Astrocyte (in vitro differentiated cells and primary cell): ENCODE measurements around the gene HOXA10. TPM values are rescaled to one million over a fixed set of nuclear protein-coding genes. Genes with fewer than 3 reads are reported as not detected.

Source experiments
- DNase-seq: peaks from one replicate; pipeline ENCODE4 v3.0.0-alpha.2; 2010; ENCODE audit warnings: low read depth
- FAIRE-seq: peaks from 2 replicates; lab custom pipeline; 2011; peaks lifted over from hg19 to GRCh38; lab: Jason Lieb, UNC
- H2AFZ ChIP-seq: 2 replicates; pipeline ENCODE4 v1.6.0; 2012; ENCODE audit warnings: low read depth, low read length, inconsistent platforms
- H3K27ac ChIP-seq: 2 replicates; pipeline ENCODE4 v1.5.1; 2011; ENCODE audit warnings: low read depth, low read length, inconsistent platforms
- H3K27me3 ChIP-seq: 2 replicates; pipeline ENCODE4 v1.6.0; 2011; ENCODE audit warnings: low read length, inconsistent platforms; ENCODE audit not compliant: insufficient read depth
- H3K36me3 ChIP-seq: 2 replicates; pipeline ENCODE4 v1.5.1; 2011; ENCODE audit warnings: low read length, inconsistent platforms; ENCODE audit not compliant: insufficient read depth
- H3K4me1 ChIP-seq: 2 replicates; pipeline ENCODE4 v1.5.1; 2011; ENCODE audit warnings: low read length, inconsistent platforms; ENCODE audit not compliant: insufficient read depth
- H3K4me2 ChIP-seq: 2 replicates; pipeline ENCODE4 v1.6.0; 2012; ENCODE audit warnings: low read length, inconsistent platforms
- H3K4me3 ChIP-seq: 2 replicates; pipeline ENCODE4 v1.5.1; 2011; ENCODE audit warnings: low read depth, mild to moderate bottlenecking, low read length, inconsistent platforms; ENCODE audit not compliant: insufficient read depth
- H3K79me2 ChIP-seq: 2 replicates; pipeline ENCODE4 v1.6.0; 2012; ENCODE audit warnings: mild to moderate bottlenecking, low read length, inconsistent platforms; ENCODE audit not compliant: insufficient read depth
- H3K9ac ChIP-seq: 2 replicates; pipeline ENCODE4 v1.6.0; 2012; ENCODE audit warnings: mild to moderate bottlenecking, low read length, inconsistent platforms
- H3K9me3 ChIP-seq: 2 replicates; pipeline ENCODE4 v1.5.1; 2012; ENCODE audit warnings: low read depth, mild to moderate bottlenecking, low read length, inconsistent platforms; ENCODE audit not compliant: insufficient read depth
- H4K20me1 ChIP-seq: 2 replicates; pipeline ENCODE4 v1.6.0; 2012; ENCODE audit warnings: low read length, inconsistent platforms; ENCODE audit not compliant: insufficient read depth
- H3K27ac Mint-ChIP-seq: one replicate; pipeline ENCODE4 v1.8.0; 2021; ENCODE audit warnings: mild to moderate bottlenecking, mixed read lengths; ENCODE audit not compliant: unreplicated experiment
- H3K27me3 Mint-ChIP-seq: one replicate; pipeline ENCODE4 v1.8.0; 2021; ENCODE audit warnings: low read depth, mixed read lengths; ENCODE audit not compliant: unreplicated experiment
- H3K36me3 Mint-ChIP-seq: one replicate; pipeline ENCODE4 v1.8.0; 2021; ENCODE audit warnings: low read depth, mixed read lengths; ENCODE audit not compliant: unreplicated experiment
- H3K4me1 Mint-ChIP-seq: one replicate; pipeline ENCODE4 v1.8.0; 2021; ENCODE audit warnings: low read depth, mixed read lengths; ENCODE audit not compliant: unreplicated experiment
- H3K4me3 Mint-ChIP-seq: one replicate; pipeline ENCODE4 v1.8.0; 2021; ENCODE audit warnings: mild to moderate bottlenecking, moderate library complexity, mixed read lengths; ENCODE audit not compliant: unreplicated experiment
- H3K9me3 Mint-ChIP-seq: one replicate; pipeline ENCODE4 v1.8.0; 2021; ENCODE audit warnings: mild to moderate bottlenecking, mixed read lengths; ENCODE audit not compliant: unreplicated experiment
- CTCF ChIP-seq: IDR thresholded peaks from 2 replicates; pipeline ENCODE4 v1.5.1; 2011; ENCODE audit warnings: low read depth, mild to moderate bottlenecking, inconsistent platforms, low read length, moderate library complexity; ENCODE audit not compliant: insufficient read depth
- EZH2 ChIP-seq: IDR thresholded peaks from 2 replicates; pipeline ENCODE4 v1.6.1; 2012; ENCODE audit warnings: mild to moderate bottlenecking, low read length, inconsistent platforms; ENCODE audit not compliant: insufficient read depth
- total RNA-seq: library from RNA; stranded (reverse); gene quantifications from 2 replicates; pipeline ENCODE4 v1.2.1, GENCODE V29; 2021

The HOXA10 gene
- total RNA-seq, 1 donor from 2014 or later = not detected

- Histone ChIP-seq H3K4me3 (peak overlapping the region; percentile 61), H3K27ac (no peak overlapping the region), H3K27me3 (peaks cover 99% of the 10 kb centered on the region), H2AFZ (no peak overlapping the region), H3K36me3 (no peaks in the 10 kb centered on the region), H3K4me1 (no peaks in the 10 kb centered on the region), H3K4me2 (peak overlapping the region; percentile 80), H3K9ac (peak overlapping the region; percentile 63), H3K79me2 (no peaks in the 10 kb centered on the region), H4K20me1 (peaks cover 2% of the 10 kb centered on the region), H3K9me3 (peaks cover 9% of the 10 kb centered on the region)
- Mint-ChIP-seq H3K4me1 (no peaks in the 10 kb centered on the region), H3K9me3 (peaks cover 45% of the 10 kb centered on the region), H3K36me3 (peaks cover 3% of the 10 kb centered on the region), H3K4me3 (no peak overlapping the region), H3K27ac (no peak overlapping the region), H3K27me3 (peaks cover 88% of the 10 kb centered on the region)
- TF ChIP-seq EZH2 (peak; percentile 63), CTCF (no peak)
- no peak for DNase-seq
- FAIRE-seq = no peak
Observed at GRCh38 chr7:27141923-27142579, 32.1 kb downstream of the HOXA10 start.

- DNase-seq (no peak), FAIRE-seq (no peak)
- Histone ChIP-seq H3K79me2 (no peaks in the 10 kb centered on the region), H3K4me2 (peak overlapping the region; percentile 80), H3K36me3 (no peaks in the 10 kb centered on the region), H3K4me1 (no peaks in the 10 kb centered on the region), H3K27me3 (peaks cover 99% of the 10 kb centered on the region), H3K4me3 (no peak overlapping the region), H3K9ac (no peak overlapping the region), H3K9me3 (peaks cover 6% of the 10 kb centered on the region), H4K20me1 (peaks cover 2% of the 10 kb centered on the region), H2AFZ (no peak overlapping the region), H3K27ac (no peak overlapping the region)
- Mint-ChIP-seq H3K27me3 (peaks cover 88% of the 10 kb centered on the region), H3K27ac (peak overlapping the region; percentile 2), H3K4me1 (no peaks in the 10 kb centered on the region), H3K36me3 (peaks cover 3% of the 10 kb centered on the region), H3K9me3 (peaks cover 38% of the 10 kb centered on the region), H3K4me3 (no peak overlapping the region)
- TF ChIP-seq CTCF (no peak), EZH2 (no peak)
Observed at GRCh38 chr7:27141137-27141922, 32.8 kb downstream of the HOXA10 start.
